ENCODE data around the gene MGAT4D. TPM values are rescaled to one million over a fixed set of nuclear protein-coding genes. Genes with fewer than 3 reads are reported as not detected.
A peak's percentile ranks its signal among the peaks of the same experiment; 100 is the strongest.
"Not testable (repeated sequence)": the region's sequence is repeated elsewhere in the genome, so short reads cannot be mapped to it uniquely, and the experiment has no call there.

Gene MGAT4D
- total and polyA plus RNA-seq, 8 donors: 0.43 TPM; not detected in 7

GRCh38 chr4:140426610-140427105, 71.4 kb downstream of the MGAT4D start:
- Histone ChIP-seq H3K4me3 (peak overlapping the region; percentile 45 to 68 (median 56)), H3K27me3 (no peaks in the 10 kb centered on the region), H3K36me3 (no peaks in the 10 kb centered on the region), H3K4me1 (no peaks in the 10 kb centered on the region), H3K9me3 (no peaks in the 10 kb centered on the region), H3K27ac (no peak overlapping the region)
- intact Hi-C loops (cut with DNase I): no loop called here
- 5 to 7% methylated on average over 23 of the region's 23 CpGs for WGBS, 2 donors
- DNase-seq: no peak
- FAIRE-seq: no peak
- ATAC-seq: peak in 3 of 4 donors; percentile 30 to 61 (median 49)
- TF ChIP-seq CTCF (IDR thresholded peaks at IDR 0.05): no peak

- TF ChIP-seq CTCF (IDR thresholded peaks at IDR 0.05): no peak
- no peak for FAIRE-seq
- no peak overlapping the region for H3K27ac ChIP-seq
- H3K4me1 ChIP-seq: no peaks in the 10 kb centered on the region
- no peak for ATAC-seq
- no peaks in the 10 kb centered on the region for H3K36me3 ChIP-seq
- H3K27me3 ChIP-seq: no peaks in the 10 kb centered on the region
- intact Hi-C loops (cut with DNase I): no loop called here
- H3K4me3 ChIP-seq: no peak overlapping the region
- DNase-seq: no peak
- no peaks in the 10 kb centered on the region for H3K9me3 ChIP-seq
These were observed 75.0 kb downstream of the MGAT4D start for GRCh38 chr4:140423106-140423505.

GRCh38 chr4:140413130-140413969, 84.7 kb downstream of the MGAT4D start:
- intact Hi-C loops (cut with DNase I); DNase-seq: not testable (repeated sequence)
- 81 to 89% methylated on average over 23 to 32 of the region's 32 CpGs for WGBS, 2 donors

DNA sequence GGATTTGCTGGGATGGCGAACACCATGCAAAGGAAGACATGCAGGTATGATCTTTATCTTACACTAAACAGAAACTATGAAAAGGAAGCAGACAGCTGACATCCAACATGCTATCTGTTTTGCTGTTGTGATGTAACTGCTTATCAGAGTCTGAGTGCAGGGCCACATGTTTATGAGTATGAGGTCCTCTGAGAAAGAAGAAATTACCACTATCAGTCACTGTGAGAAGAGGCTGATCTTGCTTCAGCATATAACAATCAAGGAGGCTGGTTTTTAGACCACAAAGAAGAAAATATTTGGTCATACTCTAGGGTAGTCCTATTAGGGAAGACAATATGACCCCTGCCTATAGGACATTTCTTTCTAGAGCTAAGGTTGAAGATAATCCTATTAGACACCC, 89.1 kb downstream of the MGAT4D start:
- ATAC-seq (no peak), FAIRE-seq (no peak)
- intact Hi-C loops (cut with DNase I): no loop called here

More at GRCh38 chr4:140413130-140413969, 84.7 kb downstream of the MGAT4D start:
- H3K27ac ChIP-seq, H3K4me3 ChIP-seq, H3K9me3 ChIP-seq, H3K36me3 ChIP-seq, H3K27me3 ChIP-seq, ATAC-seq, FAIRE-seq, H3K4me1 ChIP-seq: not testable (repeated sequence)

DNA sequence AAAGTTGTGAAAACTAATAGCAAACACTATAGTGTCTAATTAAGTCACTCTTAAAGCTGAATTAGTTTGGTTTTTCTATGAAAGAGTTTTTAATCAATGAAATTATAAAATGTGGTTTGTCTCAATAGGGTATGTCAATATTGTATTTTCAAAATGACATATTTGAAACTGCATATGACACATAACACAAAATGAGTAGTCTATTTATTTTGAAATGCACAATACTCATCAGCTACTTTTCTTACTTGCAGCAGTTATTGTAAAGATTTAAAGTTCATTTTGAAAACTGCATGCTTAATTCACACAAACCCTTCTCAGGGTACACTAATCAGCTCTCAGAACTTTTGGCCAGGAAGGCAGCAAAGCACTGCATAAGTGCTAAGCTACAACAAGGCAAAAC, 91.8 kb downstream of the MGAT4D start:
- no peak for ATAC-seq
- H3K36me3 ChIP-seq: no peaks in the 10 kb centered on the region

More for the DNA sequence above, 89.1 kb downstream of the MGAT4D start:
- no peaks in the 10 kb centered on the region for H3K27me3 ChIP-seq
- 92 to 93% methylated on average over 1 of the region's 1 CpG for WGBS, 2 donors
- H3K9me3 ChIP-seq: no peaks in the 10 kb centered on the region
- no peak for DNase-seq
- no peak for TF ChIP-seq CTCF (IDR thresholded peaks at IDR 0.05)
- no peak overlapping the region for H3K27ac ChIP-seq
- no peaks in the 10 kb centered on the region for H3K36me3 ChIP-seq
- H3K4me1 ChIP-seq: no peaks in the 10 kb centered on the region
- no peak overlapping the region for H3K4me3 ChIP-seq

More for the DNA sequence above, 91.8 kb downstream of the MGAT4D start:
- Histone ChIP-seq H3K4me1 (no peaks in the 10 kb centered on the region), H3K9me3 (no peaks in the 10 kb centered on the region), H3K27me3 (no peaks in the 10 kb centered on the region), H3K27ac (no peak overlapping the region), H3K4me3 (no peak overlapping the region)
- peak; percentile 23 for FAIRE-seq
- intact Hi-C loops (cut with DNase I): no loop called here
- no peak for DNase-seq
- no peak for TF ChIP-seq CTCF (IDR thresholded peaks at IDR 0.05)

Data from pancreas (tissue), 10 donors.